ENCODE measurements around the gene HPSE.

DNA sequence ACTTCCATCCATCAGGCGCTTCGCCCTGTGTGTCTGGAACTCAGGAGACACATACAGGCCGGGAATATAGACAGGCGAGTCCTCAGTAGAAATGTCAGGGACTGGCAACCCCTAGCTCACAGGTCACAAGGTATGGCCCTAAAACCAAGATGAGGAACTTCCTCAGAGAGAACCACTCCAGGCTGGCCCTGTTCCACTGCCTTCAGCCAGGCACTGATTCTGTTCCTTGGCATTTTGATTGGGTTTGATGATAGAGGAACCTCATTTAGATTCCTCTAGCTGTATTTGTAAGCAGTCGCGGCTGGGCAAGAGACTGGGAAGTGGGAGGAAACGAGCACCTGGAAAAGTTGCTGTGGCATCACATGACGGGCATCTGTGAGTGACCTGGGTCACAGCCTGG is 8.1 kb downstream of the HPSE start:
- TF ChIP-seq, protein P1, sequence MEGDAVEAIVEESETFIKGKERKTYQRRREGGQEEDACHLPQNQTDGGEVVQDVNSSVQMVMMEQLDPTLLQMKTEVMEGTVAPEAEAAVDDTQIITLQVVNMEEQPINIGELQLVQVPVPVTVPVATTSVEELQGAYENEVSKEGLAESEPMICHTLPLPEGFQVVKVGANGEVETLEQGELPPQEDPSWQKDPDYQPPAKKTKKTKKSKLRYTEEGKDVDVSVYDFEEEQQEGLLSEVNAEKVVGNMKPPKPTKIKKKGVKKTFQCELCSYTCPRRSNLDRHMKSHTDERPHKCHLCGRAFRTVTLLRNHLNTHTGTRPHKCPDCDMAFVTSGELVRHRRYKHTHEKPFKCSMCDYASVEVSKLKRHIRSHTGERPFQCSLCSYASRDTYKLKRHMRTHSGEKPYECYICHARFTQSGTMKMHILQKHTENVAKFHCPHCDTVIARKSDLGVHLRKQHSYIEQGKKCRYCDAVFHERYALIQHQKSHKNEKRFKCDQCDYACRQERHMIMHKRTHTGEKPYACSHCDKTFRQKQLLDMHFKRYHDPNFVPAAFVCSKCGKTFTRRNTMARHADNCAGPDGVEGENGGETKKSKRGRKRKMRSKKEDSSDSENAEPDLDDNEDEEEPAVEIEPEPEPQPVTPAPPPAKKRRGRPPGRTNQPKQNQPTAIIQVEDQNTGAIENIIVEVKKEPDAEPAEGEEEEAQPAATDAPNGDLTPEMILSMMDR (conservative IDR thresholded peaks at IDR 0.05 in 1 of 2, IDR thresholded peaks at IDR 0.05 in 1 of 2; ENCODE audit: low read depth in 1 of 2, low read length in 2 of 2), result no peak
- TF ChIP-seq EZH2 (IDR thresholded peaks at IDR 0.05; ENCODE audit: low read length, missing control alignments), result no peak

All from fibroblast of lung (primary cell).